Spleen (tissue), 11 donors: Measurements from ENCODE around the gene CFB. TPM values are rescaled to one million over a fixed set of nuclear protein-coding genes. Genes with fewer than 3 reads are reported as not detected.
"Not testable (repeated sequence)": the region's sequence is repeated elsewhere in the genome, so short reads cannot be mapped to it uniquely, and the experiment has no call there.

Experiments used
- DNase-seq: peaks from one replicate; pipeline ENCODE4 v3.0.0-alpha.2; 2020
- H3K27ac ChIP-seq, 8 donors: fragments of 200-600 bp; sonication (generic) in 7 of 8; 1 replicate in 4 of 8; 2 replicates in 4 of 8; pipeline versions ENCODE4 v1.5.0 to v1.8.0; 2016 to 2021; ENCODE audit warnings: inconsistent platforms in 4 of 8, mild to moderate bottlenecking in 4 of 8, moderate library complexity in 1 of 8
- H3K27me3 ChIP-seq, 7 donors: fragments of 200-600 bp; sonication (generic) in 6 of 7; replicated peaks in 1 of 7; 1 replicate in 4 of 7; 2 replicates in 3 of 7; pipeline versions ENCODE4 v1.5.0 to v1.8.0; 2016 to 2021; ENCODE audit warnings: inconsistent platforms in 3 of 7, mild to moderate bottlenecking in 1 of 7
- H3K36me3 ChIP-seq, 6 donors: fragments of 200-600 bp; sonication (generic) in 5 of 6; 1 replicate in 4 of 6; 2 replicates in 2 of 6; pipeline versions ENCODE4 v1.5.0 to v1.8.0; 2016 to 2021; ENCODE audit warnings: inconsistent platforms in 2 of 6
- H3K4me1 ChIP-seq, 6 donors: fragments of 200-600 bp; sonication (generic) in 5 of 6; 1 replicate in 3 of 6; 2 replicates in 3 of 6; pipeline versions ENCODE4 v1.5.0 to v1.8.0; 2016 to 2021; ENCODE audit warnings: inconsistent platforms in 3 of 6
- H3K4me3 ChIP-seq, 8 donors: fragments of 200-600 bp; sonication (generic) in 7 of 8; 1 replicate in 4 of 8; 2 replicates in 4 of 8; pipeline versions ENCODE4 v1.5.0 to v1.8.0; 2016 to 2021; ENCODE audit warnings: inconsistent platforms in 4 of 8, mild to moderate bottlenecking in 4 of 8, moderate library complexity in 2 of 8
- H3K9me3 ChIP-seq, 8 donors: fragments of 200-600 bp; sonication (generic) in 7 of 8; 1 replicate in 4 of 8; 2 replicates in 4 of 8; pipeline versions ENCODE4 v1.5.0 to v1.8.0; 2016 to 2021; ENCODE audit warnings: inconsistent platforms in 4 of 8
- POLR2A ChIP-seq, 3 donors: fragments of 450-650 bp; IDR thresholded peaks; one replicate each; pipeline ENCODE4 v1.5.1; 2017; ENCODE audit warnings: antibody characterized with exemption in 3 of 3, mild to moderate bottlenecking in 1 of 3
- POLR2AphosphoS5 ChIP-seq, 3 donors: sonication (generic); formaldehyde crosslinking; IDR thresholded peaks; one replicate each; pipeline ENCODE4 v1.5.1; 2017; ENCODE audit warnings: antibody characterized with exemption in 3 of 3
- WGBS, 5 donors: extraction: QIAGEN DNeasy Blood & Tissue Kit in 3 of 5; methylation state at CpG; one replicate each; pipeline versions ENCODE4 v1.1.5 to v1.1.7; 2013 to 2018; 5-methylcytosine and 5-hydroxymethylcytosine counted together
- intact Hi-C: fragments of 100-400 bp; cut with DNase I; formaldehyde crosslinking; loops from one replicate; pipeline ENCODE4 v1.15.0; 2023; ENCODE audit warnings: low total_unique reads
- polyA plus RNA-seq, 3 donors: library from polyadenylated mRNA; stranded (reverse); fragments of 200-250 nt; gene quantifications; one replicate each; pipeline ENCODE4 v1.2.1, GENCODE V29; 2013
- total RNA-seq, 7 donors: library from RNA; depleted of rRNA in 3 of 7; stranded (reverse); fragments of >200 nt in 3 of 7; fragmentation: NEBNext Ultra II Directional in 4 of 7; extraction: Animal tissue kit (Norgen Biotek cat#: 25700) in 4 of 7; gene quantifications; one replicate each; pipeline versions ENCODE4 v1.1.0 to v1.2.1, GENCODE V29; 2016 to 2021
- TF ChIP-seq, protein P1 (sequence below), 11 experiments: fragments of 200-600 bp in 7 of 11; fragments of 450-650 bp in 4 of 11; sonication (generic) in 4 of 11; IDR thresholded peaks in 8 of 11; conservative IDR thresholded peaks in 3 of 11; 1 replicate in 7 of 11; 2 replicates in 4 of 11; pipeline versions ENCODE4 v1.4.0 to v1.8.0; 2016 to 2021; ENCODE audit warnings: antibody characterized with exemption in 11 of 11, inconsistent platforms in 4 of 11, mild to moderate bottlenecking in 1 of 11
- donor health status: healthy with polysubstance abuse.
- donor health status: DM: no; HTN: no; CAD: no; lungs with moderate emphysema.
- donor health status: DM: no; HTN: no; CAD: no.
- donor health status: Bipolar disorder and iron deficiency.
- donor health status: healthy.
- donor health status: DM: no; HTN: no; CAD: no.
- donor health status: DM: yes; HTN: yes; CAD: no.

The CFB gene
- total and polyA plus RNA-seq, 10 donors = 5.4 to 35.8 (median 22.6) TPM

DNA sequence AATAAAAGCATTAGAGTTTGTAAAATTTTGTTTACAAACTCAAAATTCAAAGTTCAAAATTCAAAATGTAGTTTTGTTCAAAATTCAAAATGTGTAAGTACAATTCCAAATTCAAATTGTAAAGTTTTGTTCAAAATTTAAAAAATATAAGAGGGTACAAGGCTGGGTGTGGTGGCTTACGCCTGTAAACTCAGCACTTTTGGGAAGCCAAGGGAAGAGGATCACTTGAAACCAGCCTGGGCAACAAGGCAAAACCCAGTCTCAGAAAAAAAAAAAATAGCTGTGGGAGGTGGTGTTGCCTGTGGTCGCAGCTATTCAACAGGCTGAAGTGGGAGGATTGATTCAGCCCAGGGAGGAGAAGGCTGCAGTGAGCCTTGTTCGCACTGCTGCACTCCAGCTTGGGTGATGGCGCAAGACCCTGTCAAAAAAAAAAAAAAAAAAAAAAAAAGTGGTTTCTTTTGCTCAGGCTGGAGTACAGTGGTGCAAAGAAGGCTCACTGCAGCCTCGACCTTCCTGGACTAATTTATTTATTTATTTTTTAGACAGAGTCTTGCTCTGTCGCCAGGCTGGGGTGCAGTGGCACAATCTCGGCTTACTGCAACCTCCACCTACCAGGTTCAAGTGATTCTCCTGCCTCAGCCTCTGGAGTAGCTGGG, 38.6 kb upstream of the CFB start:
- Histone ChIP-seq H3K27ac (no peak overlapping the region), H3K4me3 (no peak overlapping the region), H3K27me3 (peaks cover 0 to 8% (median 0%) of the 10 kb centered on the region in 7 donors), H3K4me1 (peaks cover 7 to 21% (median 9%) of the 10 kb centered on the region in 6 donors), H3K9me3 (no peaks in the 10 kb centered on the region), H3K36me3 (no peaks in the 10 kb centered on the region)
- TF ChIP-seq, protein P1, sequence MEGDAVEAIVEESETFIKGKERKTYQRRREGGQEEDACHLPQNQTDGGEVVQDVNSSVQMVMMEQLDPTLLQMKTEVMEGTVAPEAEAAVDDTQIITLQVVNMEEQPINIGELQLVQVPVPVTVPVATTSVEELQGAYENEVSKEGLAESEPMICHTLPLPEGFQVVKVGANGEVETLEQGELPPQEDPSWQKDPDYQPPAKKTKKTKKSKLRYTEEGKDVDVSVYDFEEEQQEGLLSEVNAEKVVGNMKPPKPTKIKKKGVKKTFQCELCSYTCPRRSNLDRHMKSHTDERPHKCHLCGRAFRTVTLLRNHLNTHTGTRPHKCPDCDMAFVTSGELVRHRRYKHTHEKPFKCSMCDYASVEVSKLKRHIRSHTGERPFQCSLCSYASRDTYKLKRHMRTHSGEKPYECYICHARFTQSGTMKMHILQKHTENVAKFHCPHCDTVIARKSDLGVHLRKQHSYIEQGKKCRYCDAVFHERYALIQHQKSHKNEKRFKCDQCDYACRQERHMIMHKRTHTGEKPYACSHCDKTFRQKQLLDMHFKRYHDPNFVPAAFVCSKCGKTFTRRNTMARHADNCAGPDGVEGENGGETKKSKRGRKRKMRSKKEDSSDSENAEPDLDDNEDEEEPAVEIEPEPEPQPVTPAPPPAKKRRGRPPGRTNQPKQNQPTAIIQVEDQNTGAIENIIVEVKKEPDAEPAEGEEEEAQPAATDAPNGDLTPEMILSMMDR (IDR thresholded peaks at IDR 0.05 in 8 of 11, conservative IDR thresholded peaks at IDR 0.05 in 3 of 11) = no peak
- TF ChIP-seq POLR2A (IDR thresholded peaks at IDR 0.05) (no peak), POLR2AphosphoS5 (IDR thresholded peaks at IDR 0.05) (no peak)
- intact Hi-C loops = no loop called here
- WGBS, 5 donors = 40 to 59% (median 41%) methylated on average over 7 of the region's 7 CpGs
- peak; percentile 21 for DNase-seq

DNA sequence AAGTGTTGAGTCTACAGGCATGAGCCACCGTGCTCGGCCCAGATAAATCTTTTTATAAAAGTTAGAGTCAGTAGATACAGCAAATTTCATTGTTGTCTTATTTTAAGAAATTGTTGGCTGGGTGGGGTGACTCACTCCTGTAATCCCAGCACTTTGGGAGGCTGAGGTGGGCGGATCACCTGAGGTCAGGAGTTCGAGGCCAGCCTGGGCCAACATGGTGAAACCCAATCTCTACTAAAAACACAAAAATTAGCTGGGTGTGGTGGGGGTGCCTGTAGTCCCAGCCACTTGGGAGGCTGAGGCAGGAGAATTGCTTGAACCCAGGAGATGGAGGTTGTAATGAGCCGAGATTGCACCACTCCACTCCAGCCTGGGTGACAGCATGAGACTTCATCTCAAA, 37.6 kb upstream of the CFB start:
- peak; percentile 1 for DNase-seq
- Histone ChIP-seq H3K4me1 (peaks cover 0 to 11% (median 0%) of the 10 kb centered on the region in 6 donors), H3K27me3 (peaks cover 0 to 11% (median 0%) of the 10 kb centered on the region in 7 donors)
- intact Hi-C loops, H3K27ac ChIP-seq, H3K4me3 ChIP-seq, H3K9me3 ChIP-seq, H3K36me3 ChIP-seq: not testable (repeated sequence)
- 84 to 90% (median 89%) methylated on average over 5 of the region's 5 CpGs for WGBS, 5 donors

DNA sequence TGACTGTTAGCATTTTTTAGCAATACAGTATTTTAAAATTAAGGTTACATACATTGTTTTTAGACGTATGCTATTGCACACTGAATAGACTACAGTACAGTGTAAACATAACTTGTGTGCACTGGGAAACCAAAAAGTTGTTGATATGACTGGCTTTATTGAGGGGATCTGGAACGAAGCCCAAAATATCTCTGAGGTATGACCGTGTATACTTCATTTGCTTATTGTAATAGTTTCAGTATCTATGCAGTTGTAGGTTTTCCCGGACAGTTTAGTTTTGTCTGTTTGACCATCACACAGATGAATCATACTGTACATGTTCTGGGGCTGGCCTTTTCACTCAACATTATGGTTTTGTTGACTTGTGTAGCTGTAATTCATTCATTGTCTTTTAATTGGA, 37.1 kb upstream of the CFB start:
- Histone ChIP-seq H3K27ac (no peak overlapping the region), H3K9me3 (no peaks in the 10 kb centered on the region), H3K27me3 (peaks cover 0 to 11% (median 0%) of the 10 kb centered on the region in 7 donors), H3K4me3 (no peak overlapping the region), H3K36me3 (no peaks in the 10 kb centered on the region), H3K4me1 (peaks cover 0 to 6% (median 0%) of the 10 kb centered on the region in 6 donors)
- no peak for TF ChIP-seq POLR2A (IDR thresholded peaks at IDR 0.05)
- no peak for TF ChIP-seq POLR2AphosphoS5 (IDR thresholded peaks at IDR 0.05)
- TF ChIP-seq, protein P1 (IDR thresholded peaks at IDR 0.05 in 8 of 11, conservative IDR thresholded peaks at IDR 0.05 in 3 of 11) = no peak
- intact Hi-C loops = no loop called here
- WGBS, 5 donors = 46 to 74% (median 56%) methylated on average over 4 of the region's 4 CpGs
- no peak for DNase-seq

DNA sequence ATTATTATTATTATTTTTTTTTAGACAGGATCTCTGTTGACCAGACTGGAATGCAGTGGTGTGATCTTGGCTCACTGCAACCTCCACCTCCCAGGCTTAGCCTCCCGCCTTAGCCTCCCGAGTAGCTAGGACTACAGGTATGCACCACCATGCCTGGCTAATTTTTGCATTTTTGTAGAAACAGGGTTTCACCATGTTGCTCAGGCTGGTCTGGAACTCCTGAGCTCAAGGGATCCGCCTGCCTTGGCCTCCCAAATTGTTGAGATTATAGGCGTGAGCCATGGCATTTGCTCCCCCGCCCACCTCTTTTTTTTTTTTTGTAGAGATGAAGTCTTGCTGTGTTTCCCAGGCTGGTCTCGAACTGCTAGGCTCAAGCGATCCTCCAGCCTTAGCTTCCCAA, 36.6 kb upstream of the CFB start:
- H3K4me1 ChIP-seq, H3K4me3 ChIP-seq, intact Hi-C loops, H3K36me3 ChIP-seq, H3K9me3 ChIP-seq, H3K27ac ChIP-seq: not testable (repeated sequence)
- 81 to 90% (median 88%) methylated on average over 7 of the region's 7 CpGs for WGBS, 5 donors
- H3K27me3 ChIP-seq = peaks cover 0 to 11% (median 0%) of the 10 kb centered on the region in 7 donors
- peak; percentile 16 for DNase-seq

DNA sequence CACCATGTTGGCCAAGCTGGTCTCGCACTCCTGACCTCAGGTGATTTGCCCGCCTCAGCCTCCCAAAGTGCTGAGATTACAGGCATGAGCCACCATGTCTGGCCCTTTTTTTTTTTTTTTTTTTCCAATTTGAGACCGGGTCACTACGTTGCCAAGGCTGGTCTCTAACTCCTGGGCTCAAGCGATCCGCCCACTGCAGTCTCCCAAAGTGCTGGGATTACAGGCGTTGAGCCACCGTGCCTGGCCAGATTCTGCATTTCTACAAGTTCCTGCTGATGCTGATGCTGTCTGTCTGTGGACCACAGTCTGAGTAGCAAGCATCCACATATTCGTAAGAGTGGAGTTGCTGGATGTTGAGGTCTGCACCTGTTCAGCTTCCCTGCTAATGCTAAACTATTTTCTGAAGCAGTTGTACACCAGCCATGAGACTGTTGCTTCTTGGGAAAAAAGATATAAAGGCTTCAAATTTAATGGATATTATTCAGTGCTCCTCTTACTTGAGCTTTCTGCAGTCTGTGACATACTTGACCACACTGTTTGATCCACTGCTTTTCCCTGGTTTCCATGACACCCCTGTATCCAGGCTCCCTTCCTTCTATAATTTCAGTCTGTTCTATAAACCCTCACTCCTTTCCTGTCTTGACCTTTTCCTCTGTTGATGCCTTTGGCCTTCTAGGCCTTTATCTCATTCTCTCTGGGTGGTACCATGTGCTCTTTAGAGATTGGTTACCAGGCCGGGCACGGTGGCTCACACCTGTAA, 33.9 kb upstream of the CFB start:
- TF ChIP-seq POLR2AphosphoS5 (IDR thresholded peaks at IDR 0.05) (no peak), POLR2A (IDR thresholded peaks at IDR 0.05) (no peak)
- TF ChIP-seq, protein P1 (IDR thresholded peaks at IDR 0.05 in 8 of 11, conservative IDR thresholded peaks at IDR 0.05 in 3 of 11) = no peak
- no peak overlapping the region for H3K27ac ChIP-seq

More for the DNA sequence above, 33.9 kb upstream of the CFB start:
- Histone ChIP-seq H3K27me3 (peaks cover 0 to 11% (median 0%) of the 10 kb centered on the region in 7 donors), H3K36me3 (no peaks in the 10 kb centered on the region), H3K4me1 (peaks cover 0 to 6% (median 0%) of the 10 kb centered on the region in 6 donors), H3K9me3 (no peaks in the 10 kb centered on the region), H3K4me3 (no peak overlapping the region)
- WGBS, 5 donors = 79 to 90% (median 82%) methylated on average over 11 of the region's 11 CpGs
- intact Hi-C loops = no loop called here
- peak; percentile 15 for DNase-seq
